ENCODE data around the gene RNASEH1.
"Not testable (repeated sequence)": the region's sequence is repeated elsewhere in the genome, so short reads cannot be mapped to it uniquely, and the experiment has no call there.

Gene RNASEH1

DNA sequence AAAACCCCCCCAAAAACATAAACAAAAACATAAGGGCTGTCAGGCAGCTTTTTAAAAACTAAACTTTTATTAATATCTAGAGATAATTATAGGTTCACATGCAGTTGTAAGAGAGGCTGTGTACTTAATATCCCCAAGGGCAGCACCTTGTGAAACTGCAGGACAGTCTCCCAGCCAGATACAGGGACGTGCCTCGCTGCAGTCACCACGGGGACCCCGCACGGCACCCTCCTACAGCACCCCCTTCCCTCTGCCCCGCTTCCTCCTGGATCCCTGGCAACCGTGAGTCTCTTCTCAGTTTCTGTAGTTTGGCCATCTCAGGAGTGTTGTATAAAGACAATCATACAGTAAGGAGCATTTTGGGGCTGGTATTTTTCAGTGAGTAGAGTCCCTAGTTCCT lies 30.0 kb upstream of the RNASEH1 start:
- no peak for DNase-seq

DNA sequence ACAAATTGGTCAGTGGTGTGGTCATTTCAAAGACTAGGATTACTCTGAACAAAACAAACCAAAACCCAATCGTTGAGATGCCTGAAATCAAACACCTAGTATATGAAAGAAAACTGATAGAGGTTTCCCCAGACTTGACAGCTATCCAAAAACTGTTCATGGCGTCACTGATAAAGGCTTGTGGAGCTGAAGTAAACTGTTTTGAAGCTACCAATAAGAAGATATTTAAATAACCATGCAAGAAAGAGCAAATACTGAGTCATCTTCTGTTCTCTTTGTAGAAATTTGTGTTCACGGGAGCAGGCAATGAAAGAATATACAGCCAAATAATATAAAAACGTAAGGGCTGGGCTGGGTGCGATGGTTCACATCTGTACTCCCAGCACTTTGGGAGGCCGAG lies 29.3 kb upstream of the RNASEH1 start:
- no peak for DNase-seq

- DNase-seq = no peak
These were observed 28.9 kb upstream of the RNASEH1 start for GRCh38 chr2:3587021-3587420.

DNA sequence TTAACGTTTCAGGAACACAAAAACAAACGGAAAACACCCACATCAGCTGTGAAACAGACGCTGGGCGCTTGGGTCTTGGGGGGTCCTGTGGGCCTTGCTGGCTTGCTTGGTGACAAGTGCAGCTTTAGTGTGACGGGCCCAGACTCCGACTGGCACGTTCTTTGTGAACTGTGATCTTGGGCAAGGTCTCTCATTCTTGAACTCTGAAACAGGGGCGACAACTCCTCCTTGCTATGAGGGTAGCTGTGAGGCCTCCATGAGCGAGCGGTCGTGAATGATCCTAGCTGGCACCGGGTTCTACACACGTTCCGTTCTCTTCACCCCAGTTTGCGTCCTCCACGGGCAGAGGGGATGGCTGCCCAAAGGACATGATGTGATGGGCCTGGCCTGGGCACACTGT lies 28.1 kb upstream of the RNASEH1 start:
- no peak for DNase-seq

- DNase-seq = no peak
These were observed 27.4 kb upstream of the RNASEH1 start for GRCh38 chr2:3585261-3586109.

DNA sequence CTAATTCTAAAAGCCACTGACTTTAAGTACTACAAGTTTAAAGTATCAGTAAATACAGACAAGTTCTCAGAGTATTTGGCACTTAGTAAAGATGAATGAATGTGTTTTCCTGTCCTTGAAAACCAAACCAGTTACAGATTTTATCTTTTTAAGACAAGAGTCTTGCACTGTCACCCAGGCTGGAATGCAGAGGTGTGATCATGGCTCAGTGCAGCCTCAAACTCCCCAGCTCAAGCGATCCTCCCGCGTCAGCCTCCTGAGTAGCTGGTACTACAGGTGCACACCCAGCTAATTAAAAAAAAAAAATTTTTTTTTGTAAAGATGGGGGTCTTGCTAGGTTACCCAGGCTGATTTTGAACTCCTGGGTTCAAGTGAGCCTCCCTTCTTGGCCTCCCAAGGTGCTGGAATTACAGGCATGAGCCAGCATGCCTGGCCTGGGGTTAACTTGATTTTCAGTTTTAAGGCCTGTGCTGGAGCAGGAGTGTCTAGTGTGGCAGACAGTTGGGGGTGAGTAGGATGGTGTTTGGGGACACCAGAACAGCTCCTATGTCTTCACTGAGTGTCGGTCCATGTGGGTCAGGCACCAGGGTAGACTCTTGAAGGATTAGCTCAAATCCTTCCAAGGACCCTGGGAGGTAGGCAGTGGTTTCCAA lies 26.6 kb upstream of the RNASEH1 start:
- no peak for DNase-seq

- DNase-seq = no peak
These were observed 25.9 kb upstream of the RNASEH1 start for GRCh38 chr2:3584076-3584475.

DNA sequence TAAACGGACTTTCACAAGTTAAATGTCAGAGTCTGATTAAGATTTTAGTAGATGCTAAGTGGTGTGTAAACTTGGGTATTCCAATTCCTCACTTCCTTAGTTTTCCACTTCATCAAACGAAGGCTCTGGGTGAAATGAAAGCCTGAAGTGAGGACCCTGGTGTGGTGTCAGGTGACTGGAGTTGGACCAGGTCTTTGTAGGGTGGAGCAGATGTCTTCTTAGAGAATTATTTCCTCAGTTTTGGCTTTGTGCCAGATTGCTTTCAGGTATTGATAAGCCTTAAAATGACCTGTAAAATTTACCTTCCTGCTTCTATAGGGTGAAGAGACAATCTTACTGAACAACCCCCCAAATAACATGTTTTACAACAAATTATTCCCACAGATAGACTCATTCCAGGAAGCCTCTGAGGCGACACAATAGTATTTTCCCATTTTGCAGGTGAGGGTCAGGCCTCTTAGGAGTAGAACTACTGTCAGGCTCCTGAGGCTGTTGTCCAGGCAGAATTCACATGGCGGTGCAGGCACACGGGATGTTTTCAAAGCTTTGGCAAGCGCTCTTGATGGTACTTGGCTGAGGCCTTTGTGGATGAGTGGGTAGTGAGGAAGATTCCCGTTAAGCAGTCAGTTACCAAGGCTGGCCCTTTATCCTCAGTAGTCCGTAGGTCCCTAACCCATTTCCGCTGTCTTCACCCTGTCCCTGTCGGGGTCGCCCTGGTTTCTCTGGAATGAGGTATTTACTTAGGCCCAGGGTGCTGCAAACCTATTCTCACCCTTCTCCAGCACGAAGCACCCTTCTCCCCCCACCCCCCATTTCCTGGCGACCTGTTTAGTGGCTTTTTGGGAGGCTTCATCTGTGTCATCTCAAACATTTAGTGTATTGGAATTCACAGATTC lies 23.5 kb upstream of the RNASEH1 start:
- DNase-seq = no peak

DNA sequence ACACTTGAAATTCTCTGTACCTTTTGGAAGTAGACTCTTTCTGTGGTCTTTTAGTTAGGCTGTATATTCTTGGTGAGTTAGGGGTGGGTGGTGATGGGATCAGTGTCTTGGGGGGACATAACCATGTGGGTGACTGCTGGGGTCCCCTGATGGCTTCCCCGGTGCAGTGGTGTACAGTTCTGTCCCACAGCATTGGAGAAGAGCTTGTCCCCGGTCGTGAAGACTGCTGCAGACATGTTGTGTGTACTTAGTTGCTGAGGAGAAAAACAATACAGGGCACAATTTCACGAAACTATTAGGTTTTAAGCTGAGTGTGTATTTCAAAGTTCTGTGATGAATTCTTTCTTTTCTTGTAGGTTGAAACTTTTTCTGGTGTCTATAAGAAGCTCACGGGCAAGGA lies 22.3 kb upstream of the RNASEH1 start:
- DNase-seq = no peak

- DNase-seq = no peak
These were observed 20.9 kb upstream of the RNASEH1 start for GRCh38 chr2:3578987-3579386.

DNA sequence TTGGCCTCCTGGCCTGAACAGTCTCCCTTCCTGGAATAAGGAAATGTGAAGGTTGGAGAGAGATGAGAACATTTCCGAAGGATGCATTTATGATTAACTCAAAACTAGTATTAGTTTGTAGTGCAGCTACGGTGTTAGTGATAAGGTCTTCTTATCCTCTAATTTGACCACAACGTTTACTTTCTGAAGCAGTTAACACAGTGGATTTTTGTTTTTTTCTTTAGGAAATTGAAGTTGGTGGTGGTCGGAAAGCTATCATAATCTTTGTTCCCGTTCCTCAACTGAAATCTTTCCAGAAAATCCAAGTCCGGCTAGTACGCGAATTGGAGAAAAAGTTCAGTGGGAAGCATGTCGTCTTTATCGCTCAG lies 18.1 kb upstream of the RNASEH1 start:
- DNase-seq = not testable (repeated sequence)

GRCh38 chr2:3575534-3576262 lies 17.6 kb upstream of the RNASEH1 start:
- DNase-seq = peak in 1 of 2 experiments; percentile 12

GRCh38 chr2:3574155-3574554 lies 16.0 kb upstream of the RNASEH1 start:
- DNase-seq = no peak

- DNase-seq = no peak
These were observed 14.5 kb upstream of the RNASEH1 start for GRCh38 chr2:3572620-3573019.

DNA sequence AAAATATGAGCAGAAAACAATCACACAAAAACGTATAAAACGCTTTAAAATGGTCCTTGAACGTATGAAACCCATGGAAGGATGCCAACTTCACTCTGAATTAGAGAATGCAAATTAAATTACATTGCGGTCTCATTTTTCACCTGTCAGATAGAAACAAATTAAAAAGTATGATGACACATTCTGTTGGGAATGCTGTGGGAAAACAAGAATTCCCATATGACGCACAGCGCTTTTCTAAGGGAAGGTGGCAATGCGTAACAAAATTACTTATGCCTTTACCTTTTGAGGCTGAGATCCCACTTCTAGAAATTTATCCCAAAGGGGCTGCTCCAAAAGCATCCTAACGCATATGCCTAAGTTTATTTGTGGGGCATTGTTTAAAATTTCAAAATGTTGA lies 13.2 kb upstream of the RNASEH1 start:
- no peak for DNase-seq

- not testable (repeated sequence) for DNase-seq
These were observed 11.5 kb upstream of the RNASEH1 start for GRCh38 chr2:3569656-3570055.

GRCh38 chr2:3566806-3567205 lies 8.7 kb upstream of the RNASEH1 start:
- DNase-seq = no peak

DNA sequence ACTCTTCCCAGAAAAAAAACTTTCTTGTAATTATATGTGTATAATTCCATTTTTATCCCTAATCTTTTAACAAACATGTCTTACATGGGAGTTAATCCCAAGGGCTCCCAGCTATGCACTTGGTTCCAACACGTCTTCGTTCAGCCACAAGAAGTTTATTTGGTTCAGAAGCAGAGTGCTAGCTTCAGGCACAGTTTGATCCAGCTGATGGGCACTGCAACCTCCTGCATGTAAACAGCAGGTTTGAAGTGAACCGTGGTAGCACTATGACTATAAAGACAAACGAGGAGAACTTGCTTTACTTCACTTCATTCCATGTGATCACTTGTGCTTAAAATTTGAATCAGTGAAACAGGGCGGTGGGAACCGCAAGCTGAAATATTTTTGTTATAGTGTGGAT lies 7.0 kb upstream of the RNASEH1 start:
- no peak for DNase-seq

- DNase-seq = no peak
These were observed 5.4 kb upstream of the RNASEH1 start for GRCh38 chr2:3563521-3563976.

DNA sequence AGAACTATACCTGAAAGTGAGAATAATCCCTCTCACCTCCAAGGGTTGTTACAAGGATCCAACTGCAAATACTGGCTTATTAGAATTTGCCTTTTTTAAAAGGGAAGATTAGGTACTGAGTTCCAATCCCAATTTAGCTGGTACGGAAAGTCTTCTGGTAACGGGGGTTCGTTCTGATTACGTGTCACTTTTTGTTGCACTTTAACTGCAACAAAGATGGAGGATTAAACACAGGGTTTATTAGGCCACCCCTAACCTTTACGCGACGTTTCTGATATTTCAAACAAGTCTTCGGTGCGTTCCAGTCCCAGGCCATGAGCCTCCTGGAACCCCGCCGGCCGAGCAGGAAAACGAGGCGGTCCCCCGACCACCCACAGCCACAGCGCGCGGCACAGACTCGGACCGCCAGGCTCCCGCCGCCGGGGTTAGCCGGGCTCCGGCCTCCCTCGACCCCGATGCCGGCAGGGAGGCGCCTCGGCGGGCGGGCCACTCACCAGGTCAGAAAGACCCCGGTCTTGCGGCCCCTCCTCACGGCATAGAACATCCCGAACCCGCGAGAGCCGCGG lies 411 bp downstream of the RNASEH1 start:
- DNase-seq = no peak

DNA sequence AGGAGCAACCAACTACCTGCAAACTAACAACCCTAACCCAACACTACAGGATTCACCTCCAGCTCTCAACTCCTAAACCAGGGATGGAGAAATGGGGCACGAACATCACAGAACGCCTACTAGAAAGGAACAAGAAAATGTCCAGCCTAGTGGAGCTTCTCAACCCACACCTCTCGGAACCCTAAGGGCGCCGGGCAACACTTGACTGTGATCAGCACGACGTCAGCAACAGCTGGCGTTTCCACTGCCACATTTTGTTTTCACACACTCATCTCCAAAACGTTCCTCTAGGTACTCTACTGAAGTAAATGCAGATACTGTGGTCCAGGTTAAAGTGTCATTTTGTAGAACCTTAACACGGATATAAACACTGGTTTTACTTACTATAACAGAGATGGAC lies 4.2 kb downstream of the RNASEH1 start:
- DNase-seq = no peak

- DNase-seq = no peak
These were observed 10.2 kb downstream of the RNASEH1 start for GRCh38 chr2:3547915-3548314.
